Measurements from ENCODE around the gene RNF38.
"Not testable (repeated sequence)": the region's sequence is repeated elsewhere in the genome, so short reads cannot be mapped to it uniquely, and the experiment has no call there.

Gene RNF38

GRCh38 chr9:36399980-36400331, at the start of gene RNF38:
Gene RNF38 (minus strand): TSS chr9:36400269. CDS start chr9:36400108, 161 bp downstream.
- DNase-seq, result no peak

- DNase-seq, result not testable (repeated sequence)
These were observed 48.5 kb upstream of the RNF38 start for GRCh38 chr9:36448555-36448954.

- DNase-seq, result no peak
These were observed 47.9 kb upstream of the RNF38 start for GRCh38 chr9:36448017-36448416.

- DNase-seq, result not testable (repeated sequence)
These were observed 46.6 kb upstream of the RNF38 start for GRCh38 chr9:36446678-36447077.

GRCh38 chr9:36445800-36446361, 45.8 kb upstream of the RNF38 start:
- DNase-seq, result no peak

GRCh38 chr9:36444203-36444602, 44.1 kb upstream of the RNF38 start:
- DNase-seq, result no peak

- no peak for DNase-seq
These were observed 43.5 kb upstream of the RNF38 start for GRCh38 chr9:36443581-36443980.

GRCh38 chr9:36442710-36443109, 42.6 kb upstream of the RNF38 start:
- DNase-seq, result no peak

GRCh38 chr9:36441966-36442365, 41.9 kb upstream of the RNF38 start:
- DNase-seq, result no peak

- no peak for DNase-seq
These were observed 38.6 kb upstream of the RNF38 start for GRCh38 chr9:36438536-36439236.

GRCh38 chr9:36437790-36438189, 37.7 kb upstream of the RNF38 start:
- no peak for DNase-seq

GRCh38 chr9:36436909-36437308, 36.8 kb upstream of the RNF38 start:
- DNase-seq, result no peak

- no peak for DNase-seq
These were observed 33.3 kb upstream of the RNF38 start for GRCh38 chr9:36433386-36433785.

GRCh38 chr9:36431078-36431477, 31.0 kb upstream of the RNF38 start:
- no peak for DNase-seq

GRCh38 chr9:36426945-36427344, 26.9 kb upstream of the RNF38 start:
- no peak for DNase-seq

- no peak for DNase-seq
These were observed 26.3 kb upstream of the RNF38 start for GRCh38 chr9:36426348-36426747.

- no peak for DNase-seq
These were observed 24.4 kb upstream of the RNF38 start for GRCh38 chr9:36424289-36425055.

- no peak for DNase-seq
These were observed 23.1 kb upstream of the RNF38 start for GRCh38 chr9:36423206-36423605.

- no peak for DNase-seq
These were observed 16.8 kb upstream of the RNF38 start for GRCh38 chr9:36416890-36417289.

- no peak for DNase-seq
These were observed 15.9 kb upstream of the RNF38 start for GRCh38 chr9:36415822-36416525.

- DNase-seq, result not testable (repeated sequence)
These were observed 11.3 kb upstream of the RNF38 start for GRCh38 chr9:36411410-36411809.

- not testable (repeated sequence) for DNase-seq
These were observed 9.0 kb upstream of the RNF38 start for GRCh38 chr9:36409076-36409475.

GRCh38 chr9:36407122-36407723, 7.2 kb upstream of the RNF38 start:
- DNase-seq, result peak; percentile 67

Data from NCI-H2081 treated with DMSO at 0.1 percent for 48 hours (cell line).